Naive thymus-derived CD4-positive, alpha-beta T cell (primary cell): ENCODE measurements around the gene IFNLR1. TPM values are rescaled to one million over a fixed set of nuclear protein-coding genes. Genes with fewer than 3 reads are reported as not detected.

Experiments
- ATAC-seq: fragments of 150-1000 bp; cut with Tn5 transposase; 2 replicates; pipeline ENCODE4 v1.10.0; 2021; ENCODE audit warnings: mild to moderate bottlenecking, moderate library complexity
- CTCF ChIA-PET: fragments of 350-600 bp; sonication (Branson Sonifier 250); formaldehyde crosslinking; loops from one replicate; lab custom pipeline; 2021; ENCODE audit warnings: antibody characterized with exemption; lab: Charles Lee
- POLR2A ChIA-PET: fragments of 350-600 bp; sonication (Branson Sonifier 250); formaldehyde crosslinking; loops from one replicate; lab custom pipeline; 2021; ENCODE audit warnings: antibody characterized with exemption, inconsistent platforms; lab: Charles Lee
- DNase-seq, 9 donors: peaks; one replicate each; pipeline versions ENCODE4 v3.0.0 to v3.0.0-alpha.2; 2020 to 2022; ENCODE audit warnings: mixed read lengths in 1 of 9
- H3K27ac ChIP-seq: one replicate; pipeline ENCODE4 v1.7.0; 2013; ENCODE audit warnings: mild to moderate bottlenecking, low read depth, low read length, moderate library complexity
- H3K27me3 ChIP-seq, 2 donors: one replicate each; pipeline ENCODE4 v1.7.0; 2013; ENCODE audit warnings: low read length in 2 of 2, mild to moderate bottlenecking in 2 of 2, moderate library complexity in 2 of 2; ENCODE audit not compliant: control insufficient read depth in 2 of 2, insufficient read depth in 2 of 2
- H3K36me3 ChIP-seq, 3 experiments: 1 replicate in 2 of 3; 2 replicates in 1 of 3; pipeline ENCODE4 v1.7.0; 2013; ENCODE audit warnings: low read length in 3 of 3, mild to moderate bottlenecking in 3 of 3, moderate library complexity in 1 of 3; ENCODE audit not compliant: insufficient read depth in 3 of 3, control insufficient read depth in 2 of 3
- H3K4me1 ChIP-seq, 2 donors: one replicate each; pipeline ENCODE4 v1.7.0; 2013; ENCODE audit warnings: low read length in 2 of 2, mild to moderate bottlenecking in 2 of 2, moderate library complexity in 1 of 2; ENCODE audit not compliant: control insufficient read depth in 2 of 2, insufficient read depth in 2 of 2
- H3K4me3 ChIP-seq: 2 replicates; pipeline ENCODE4 v1.7.0; 2013; ENCODE audit warnings: mild to moderate bottlenecking, low read length
- H3K9me3 ChIP-seq, 3 experiments: 1 replicate in 2 of 3; 2 replicates in 1 of 3; pipeline ENCODE4 v1.7.0; 2013; ENCODE audit warnings: low read length in 3 of 3; ENCODE audit not compliant: control insufficient read depth in 2 of 3
- H3K27ac Mint-ChIP-seq, 9 donors: one replicate each; pipeline ENCODE4 v1.8.0; 2020 to 2022; ENCODE audit warnings: mixed read lengths in 9 of 9, mild to moderate bottlenecking in 8 of 9, moderate library complexity in 5 of 9, inconsistent platforms in 2 of 9
- H3K27me3 Mint-ChIP-seq, 5 donors: one replicate each; pipeline ENCODE4 v1.8.0; 2021 to 2022; ENCODE audit warnings: mixed read lengths in 5 of 5, mild to moderate bottlenecking in 1 of 5
- H3K36me3 Mint-ChIP-seq, 5 donors: one replicate each; pipeline ENCODE4 v1.8.0; 2020 to 2022; ENCODE audit warnings: mixed read lengths in 5 of 5, mild to moderate bottlenecking in 3 of 5, inconsistent platforms in 1 of 5
- H3K4me1 Mint-ChIP-seq, 7 donors: one replicate each; pipeline ENCODE4 v1.8.0; 2020 to 2022; ENCODE audit warnings: mixed read lengths in 7 of 7, mild to moderate bottlenecking in 3 of 7, inconsistent platforms in 1 of 7
- H3K4me3 Mint-ChIP-seq, 10 donors: one replicate each; pipeline ENCODE4 v1.8.0; 2020 to 2022; ENCODE audit warnings: mild to moderate bottlenecking in 10 of 10, mixed read lengths in 10 of 10, moderate library complexity in 6 of 10, inconsistent platforms in 2 of 10
- H3K9me3 Mint-ChIP-seq, 11 donors: one replicate each; pipeline ENCODE4 v1.8.0; 2020 to 2022; ENCODE audit warnings: mixed read lengths in 11 of 11, mild to moderate bottlenecking in 4 of 11, inconsistent platforms in 1 of 11, moderate library complexity in 1 of 11
- intact Hi-C, 2 donors: fragments of 100-400 bp; cut with micrococcal nuclease; formaldehyde crosslinking; loops; one replicate each; pipeline ENCODE4 v1.15.1; 2023
- polyA plus RNA-seq, 2 donors: library from polyadenylated mRNA; unstranded; fragments of 300-500 nt; fragmentation: Illumina TruSeq; gene quantifications; one replicate each; pipeline ENCODE4 v1.2.3, GENCODE V29; 2021
- total RNA-seq, 6 experiments: library from RNA in 5 of 6; stranded (reverse) in 5 of 6; gene quantifications; 1 replicate in 5 of 6; 2 replicates in 1 of 6; pipeline ENCODE4 v1.2.3 and lab custom pipeline; 2021 to 2026

The IFNLR1 gene
- total and polyA plus RNA-seq, 7 experiments from 2014 or later: 0.08 to 3.9 (median 1.5) TPM

DNA sequence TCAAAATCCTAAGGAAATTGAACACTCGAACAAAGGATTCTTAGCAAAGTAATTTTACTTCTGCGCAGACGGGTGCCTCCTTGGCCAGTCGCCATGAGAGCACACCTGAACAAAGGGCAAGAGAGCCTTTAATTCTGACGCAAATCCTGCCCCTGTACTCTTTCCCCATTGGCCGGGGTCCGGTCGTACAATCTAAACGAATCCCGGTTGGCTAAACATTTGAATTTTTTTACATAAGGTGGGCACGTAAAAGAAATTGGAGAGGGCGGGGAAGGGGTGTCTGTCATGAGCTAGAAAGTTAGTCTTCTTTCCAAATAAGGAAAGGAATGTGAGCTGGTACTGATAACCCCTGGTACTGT lies 35.9 kb downstream of the IFNLR1 start:
- Mint-ChIP-seq H3K36me3 (no peaks in the 10 kb centered on the region), H3K4me1 (peaks cover 9 to 18% (median 14%) of the 10 kb centered on the region in 7 donors), H3K27me3 (peaks cover 27 to 51% (median 39%) of the 10 kb centered on the region in 5 donors), H3K9me3 (no peaks in the 10 kb centered on the region), H3K27ac (peak overlapping the region in 1 of 9 donors; percentile 9), H3K4me3 (peak overlapping the region; percentile 32 to 82 (median 71))
- DNase-seq (peak in 2 of 9 donors; percentile 4 to 10), ATAC-seq (no peak)
- CTCF ChIA-PET: interaction anchor here (0.6 to 2.7 kb wide), 5 partner anchors 43 to 422 kb away, joined by 3 to 30 read pairs (median 5); no protein-coding TSS in a partner anchor
- H3K9me3 ChIP-seq: no peaks in the 10 kb centered on the region
- POLR2A ChIA-PET: no interaction called here
- no peak overlapping the region for H3K4me3 ChIP-seq
- no peaks in the 10 kb centered on the region for H3K27me3 ChIP-seq
- no peak overlapping the region for H3K27ac ChIP-seq
- intact Hi-C loops: loop anchor here (2.0 to 5.0 kb wide), 3 partner anchors 36 to 680 kb away; partner anchors contain the start of genes IFNLR1 (in 2 of the 2) and SRSF10 (in 1 of the 2)
- H3K36me3 ChIP-seq: no peaks in the 10 kb centered on the region
- peaks cover 4 to 10% of the 10 kb centered on the region in 2 donors for H3K4me1 ChIP-seq

DNA sequence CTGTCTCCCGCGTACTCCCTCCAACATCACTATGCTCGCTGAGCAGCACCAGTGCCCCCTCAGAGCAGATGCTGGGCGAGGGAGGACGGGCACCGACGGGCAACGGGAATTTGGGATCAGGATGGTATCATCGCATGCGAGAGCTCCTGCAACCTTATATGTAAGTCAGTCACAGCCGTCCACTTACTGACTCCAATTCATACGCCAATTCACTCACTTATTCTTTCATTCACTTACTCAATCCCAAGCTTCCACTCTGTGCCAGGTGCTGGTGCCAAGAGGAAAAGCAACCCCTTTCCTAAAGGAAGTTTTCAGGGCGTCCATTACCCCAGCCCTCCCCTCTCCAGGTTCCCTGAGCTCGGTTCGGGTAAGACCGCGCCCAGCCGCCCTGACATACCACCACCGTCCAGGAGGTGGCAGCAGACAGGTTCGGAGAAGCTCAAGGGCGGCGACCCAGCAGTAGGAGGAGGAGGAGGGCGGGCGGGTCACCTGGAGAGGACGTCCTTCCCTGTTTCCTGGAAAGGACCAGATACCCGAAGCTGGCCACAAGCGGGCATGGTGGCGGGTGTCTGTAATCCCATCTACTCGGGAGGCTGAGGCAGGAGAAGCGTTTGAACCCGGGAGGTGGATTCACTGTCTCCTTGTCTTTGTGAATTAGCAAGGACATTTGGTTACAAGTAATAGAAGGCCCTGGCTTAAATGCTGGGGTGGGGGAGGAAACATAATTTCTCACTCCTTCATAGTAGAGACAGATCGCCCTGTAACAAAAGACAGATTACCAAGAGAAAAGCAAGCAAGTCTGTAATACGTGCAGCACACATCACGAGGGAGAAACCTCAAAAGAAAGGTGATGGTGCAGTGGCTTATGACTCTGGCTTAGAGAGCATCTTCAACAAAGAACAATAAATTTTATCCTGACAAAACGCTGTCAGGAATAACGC lies 36.6 kb downstream of the IFNLR1 start:
- peaks cover 4 to 10% of the 10 kb centered on the region in 2 donors for H3K4me1 ChIP-seq
- H3K36me3 Mint-ChIP-seq: no peaks in the 10 kb centered on the region
- ChIA-PET POLR2A (interaction anchor here (0.6 kb wide), 1 partner anchor 169 kb away, joined by 4 read pairs; no protein-coding TSS in a partner anchor), CTCF (interaction anchor here (0.6 to 2.7 kb wide), 13 partner anchors 9 to 686 kb away, joined by 3 to 30 read pairs (median 4); no protein-coding TSS in a partner anchor)
- H3K27ac Mint-ChIP-seq: peak overlapping the region in 2 of 9 donors; percentile 54 to 61
- no peaks in the 10 kb centered on the region for H3K9me3 Mint-ChIP-seq
- no peaks in the 10 kb centered on the region for H3K9me3 ChIP-seq
- intact Hi-C loops: loop anchor here (1.0 to 5.0 kb wide), 5 partner anchors 37 to 680 kb away; partner anchors contain the start of genes IFNLR1 (in 2 of the 2) and SRSF10 (in 1 of the 2)
- peaks cover 27 to 51% (median 39%) of the 10 kb centered on the region in 5 donors for H3K27me3 Mint-ChIP-seq
- H3K27me3 ChIP-seq: no peaks in the 10 kb centered on the region
- no peaks in the 10 kb centered on the region for H3K36me3 ChIP-seq
- DNase-seq (peak; percentile 56 to 89 (median 77)), ATAC-seq (peak; percentile 96)
- peaks cover 9 to 18% (median 14%) of the 10 kb centered on the region in 7 donors for H3K4me1 Mint-ChIP-seq
- H3K27ac ChIP-seq: no peak overlapping the region
- H3K4me3 Mint-ChIP-seq: peak overlapping the region; percentile 32 to 82 (median 71)
- H3K4me3 ChIP-seq: peak overlapping the region; percentile 34

DNA sequence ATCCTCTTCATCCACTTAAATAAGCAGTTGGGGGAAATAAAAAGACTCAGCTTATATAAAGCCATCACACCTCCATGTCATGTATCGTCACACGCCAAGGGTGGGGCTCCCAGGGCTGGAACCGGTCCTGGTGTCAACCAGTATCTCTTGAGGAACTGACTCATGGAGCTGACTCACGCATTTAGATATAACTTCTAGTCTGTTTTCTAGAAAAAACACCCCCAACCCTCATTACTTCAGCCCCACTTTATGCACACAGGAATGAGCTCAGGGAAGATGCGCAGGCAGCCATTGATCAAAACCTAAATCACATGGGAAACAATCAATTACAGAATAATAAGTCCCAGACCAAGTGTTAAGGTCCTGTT lies 37.2 kb downstream of the IFNLR1 start:
- no peaks in the 10 kb centered on the region for H3K36me3 Mint-ChIP-seq
- Histone ChIP-seq H3K4me1 (peaks cover 4 to 10% of the 10 kb centered on the region in 2 donors), H3K4me3 (no peak overlapping the region), H3K27me3 (no peaks in the 10 kb centered on the region), H3K27ac (no peak overlapping the region), H3K36me3 (no peaks in the 10 kb centered on the region), H3K9me3 (no peaks in the 10 kb centered on the region)
- CTCF ChIA-PET: interaction anchor here (0.6 to 2.7 kb wide), 12 partner anchors 9 to 687 kb away, joined by 3 to 30 read pairs (median 4); no protein-coding TSS in a partner anchor
- peaks cover 9 to 18% (median 14%) of the 10 kb centered on the region in 7 donors for H3K4me1 Mint-ChIP-seq
- no peaks in the 10 kb centered on the region for H3K9me3 Mint-ChIP-seq
- H3K4me3 Mint-ChIP-seq: peak overlapping the region in 2 of 10 donors; percentile 32 to 71
- ATAC-seq: peak; percentile 55
- POLR2A ChIA-PET: interaction anchor here (0.6 kb wide), 1 partner anchor 169 kb away, joined by 4 read pairs; no protein-coding TSS in a partner anchor
- peaks cover 27 to 51% (median 40%) of the 10 kb centered on the region in 5 donors for H3K27me3 Mint-ChIP-seq
- intact Hi-C loops: loop anchor here (1.0 to 5.0 kb wide), 5 partner anchors 37 to 681 kb away; partner anchors contain the start of genes IFNLR1 (in 2 of the 2) and SRSF10 (in 1 of the 2)
- DNase-seq: peak in 2 of 9 donors; percentile 2 to 27
- no peak overlapping the region for H3K27ac Mint-ChIP-seq

DNA sequence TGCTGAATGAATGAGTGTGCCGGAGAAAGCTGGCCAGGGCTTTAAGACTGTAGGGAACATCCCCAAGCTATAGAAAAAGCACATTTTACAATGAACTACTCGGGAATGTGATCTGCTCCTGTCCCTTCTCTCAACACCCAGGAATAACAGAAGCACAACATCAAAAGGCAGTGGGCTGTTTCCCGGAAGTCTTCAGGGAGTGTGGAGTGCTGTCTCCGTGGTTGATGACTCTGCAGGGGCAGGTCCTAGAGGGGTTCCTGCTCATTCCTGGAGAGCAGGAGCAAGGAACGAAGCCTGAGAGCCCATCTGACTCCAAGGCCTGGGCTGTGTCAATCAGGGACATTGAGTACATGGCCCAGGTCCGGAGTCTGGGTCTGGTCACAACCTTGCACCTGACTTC lies 39.3 kb downstream of the IFNLR1 start:
- Mint-ChIP-seq H3K4me3 (no peak overlapping the region), H3K9me3 (no peaks in the 10 kb centered on the region), H3K27ac (no peak overlapping the region), H3K36me3 (no peaks in the 10 kb centered on the region), H3K27me3 (peaks cover 27 to 57% (median 38%) of the 10 kb centered on the region in 5 donors), H3K4me1 (peaks cover 9 to 18% (median 14%) of the 10 kb centered on the region in 7 donors)
- Histone ChIP-seq H3K9me3 (no peaks in the 10 kb centered on the region), H3K36me3 (no peaks in the 10 kb centered on the region), H3K4me1 (peaks cover 4 to 10% of the 10 kb centered on the region in 2 donors), H3K27ac (no peak overlapping the region), H3K27me3 (no peaks in the 10 kb centered on the region), H3K4me3 (no peak overlapping the region)
- CTCF ChIA-PET: interaction anchor here (0.7 to 1.3 kb wide), 3 partner anchors 13 to 243 kb away, joined by 3 read pairs; no protein-coding TSS in a partner anchor
- no peak for DNase-seq
- ATAC-seq: no peak
- intact Hi-C loops: no loop called here
- POLR2A ChIA-PET: no interaction called here

DNA sequence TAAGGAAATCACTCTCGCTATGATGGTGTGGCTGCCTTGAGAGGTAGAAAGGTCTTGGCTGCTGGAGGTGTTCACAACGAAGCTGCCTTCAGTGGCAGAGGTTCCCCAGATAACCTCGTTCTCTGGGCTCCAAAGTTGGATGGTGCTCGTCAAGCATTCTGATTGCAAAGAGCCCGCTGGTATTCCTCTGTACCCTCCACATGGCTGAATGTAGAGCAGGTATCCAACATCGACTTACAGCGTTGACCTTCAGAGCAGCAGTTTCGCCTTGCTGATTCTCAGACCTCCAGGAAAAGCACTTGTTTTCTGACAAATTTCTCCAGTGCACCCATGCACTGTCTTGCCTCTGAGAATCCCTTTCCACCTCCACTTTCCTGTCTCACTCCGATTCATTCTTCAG lies 39.9 kb downstream of the IFNLR1 start:
- POLR2A ChIA-PET: no interaction called here
- H3K4me1 ChIP-seq: peaks cover 4 to 10% of the 10 kb centered on the region in 2 donors
- no peaks in the 10 kb centered on the region for H3K27me3 ChIP-seq
- no peak overlapping the region for H3K4me3 Mint-ChIP-seq
- H3K4me3 ChIP-seq: no peak overlapping the region
- H3K27ac ChIP-seq: no peak overlapping the region
- H3K4me1 Mint-ChIP-seq: peaks cover 9 to 18% (median 14%) of the 10 kb centered on the region in 7 donors
- H3K27ac Mint-ChIP-seq: no peak overlapping the region
- H3K27me3 Mint-ChIP-seq: peaks cover 26 to 51% (median 33%) of the 10 kb centered on the region in 5 donors
- H3K36me3 ChIP-seq: no peaks in the 10 kb centered on the region
- no peak for ATAC-seq
- no peaks in the 10 kb centered on the region for H3K9me3 ChIP-seq
- H3K36me3 Mint-ChIP-seq: no peaks in the 10 kb centered on the region
- CTCF ChIA-PET: interaction anchor here (1.0 to 1.3 kb wide), 2 partner anchors 26 to 244 kb away, joined by 3 read pairs; no protein-coding TSS in a partner anchor
- DNase-seq: no peak
- no peaks in the 10 kb centered on the region for H3K9me3 Mint-ChIP-seq
- intact Hi-C loops: no loop called here
